ENCODE results near the gene FLOT1. TPM values are rescaled to one million over a fixed set of nuclear protein-coding genes. Genes with fewer than 3 reads are reported as not detected.

Gene FLOT1
- total and polyA plus RNA-seq, 9 of the 15 experiments (the other 6 are each of a cell fraction or from before 2014, with no cell fraction given), result 11.7 to 149 (median 118) TPM

DNA sequence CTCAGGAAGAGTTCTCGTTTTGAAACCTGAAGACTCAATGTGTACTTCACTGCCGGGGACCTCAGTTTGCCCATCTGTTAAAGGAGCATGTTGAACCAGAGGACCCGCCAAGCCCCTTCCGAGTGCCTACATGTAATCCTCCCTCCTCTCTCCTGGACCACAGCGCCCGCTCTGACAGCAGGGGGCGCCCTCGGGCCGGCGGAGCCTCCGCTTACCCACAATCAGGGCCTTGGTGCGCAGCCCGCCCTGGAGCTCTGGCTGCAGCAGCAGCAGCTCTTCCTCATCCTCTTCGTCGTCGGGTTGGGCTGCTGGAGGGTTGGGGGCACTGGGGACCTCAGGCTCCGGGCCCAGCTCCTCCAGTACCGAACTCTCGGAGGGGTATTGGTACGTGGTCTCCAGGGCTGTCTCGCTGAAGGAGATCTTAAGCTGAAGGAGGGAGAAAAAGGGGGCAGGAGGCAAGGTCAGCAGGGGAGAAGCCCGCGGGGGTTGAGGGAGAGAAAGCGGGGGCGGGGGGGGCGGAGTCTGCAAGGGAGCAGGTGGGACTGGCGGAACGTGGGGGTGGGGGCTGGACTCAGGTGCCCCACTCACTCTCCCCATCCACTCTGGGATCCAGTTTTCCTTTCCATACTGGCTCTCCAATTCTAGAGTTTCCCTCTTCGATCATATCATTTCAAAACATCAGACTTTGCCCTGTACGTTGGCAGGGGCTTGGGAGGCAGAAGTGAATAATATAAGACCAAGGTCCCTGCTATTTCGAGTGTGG, 63.3 kb downstream of the FLOT1 start (continued):
- TF ChIP-seq, protein P1, sequence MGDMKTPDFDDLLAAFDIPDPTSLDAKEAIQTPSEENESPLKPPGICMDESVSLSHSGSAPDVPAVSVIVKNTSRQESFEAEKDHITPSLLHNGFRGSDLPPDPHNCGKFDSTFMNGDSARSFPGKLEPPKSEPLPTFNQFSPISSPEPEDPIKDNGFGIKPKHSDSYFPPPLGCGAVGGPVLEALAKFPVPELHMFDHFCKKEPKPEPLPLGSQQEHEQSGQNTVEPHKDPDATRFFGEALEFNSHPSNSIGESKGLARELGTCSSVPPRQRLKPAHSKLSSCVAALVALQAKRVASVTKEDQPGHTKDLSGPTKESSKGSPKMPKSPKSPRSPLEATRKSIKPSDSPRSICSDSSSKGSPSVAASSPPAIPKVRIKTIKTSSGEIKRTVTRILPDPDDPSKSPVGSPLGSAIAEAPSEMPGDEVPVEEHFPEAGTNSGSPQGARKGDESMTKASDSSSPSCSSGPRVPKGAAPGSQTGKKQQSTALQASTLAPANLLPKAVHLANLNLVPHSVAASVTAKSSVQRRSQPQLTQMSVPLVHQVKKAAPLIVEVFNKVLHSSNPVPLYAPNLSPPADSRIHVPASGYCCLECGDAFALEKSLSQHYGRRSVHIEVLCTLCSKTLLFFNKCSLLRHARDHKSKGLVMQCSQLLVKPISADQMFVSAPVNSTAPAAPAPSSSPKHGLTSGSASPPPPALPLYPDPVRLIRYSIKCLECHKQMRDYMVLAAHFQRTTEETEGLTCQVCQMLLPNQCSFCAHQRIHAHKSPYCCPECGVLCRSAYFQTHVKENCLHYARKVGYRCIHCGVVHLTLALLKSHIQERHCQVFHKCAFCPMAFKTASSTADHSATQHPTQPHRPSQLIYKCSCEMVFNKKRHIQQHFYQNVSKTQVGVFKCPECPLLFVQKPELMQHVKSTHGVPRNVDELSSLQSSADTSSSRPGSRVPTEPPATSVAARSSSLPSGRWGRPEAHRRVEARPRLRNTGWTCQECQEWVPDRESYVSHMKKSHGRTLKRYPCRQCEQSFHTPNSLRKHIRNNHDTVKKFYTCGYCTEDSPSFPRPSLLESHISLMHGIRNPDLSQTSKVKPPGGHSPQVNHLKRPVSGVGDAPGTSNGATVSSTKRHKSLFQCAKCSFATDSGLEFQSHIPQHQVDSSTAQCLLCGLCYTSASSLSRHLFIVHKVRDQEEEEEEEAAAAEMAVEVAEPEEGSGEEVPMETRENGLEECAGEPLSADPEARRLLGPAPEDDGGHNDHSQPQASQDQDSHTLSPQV (IDR thresholded peaks at IDR 0.05), result peak; percentile 70
- TF ChIP-seq TEAD1 (CRISPR knock-in tag; IDR thresholded peaks at IDR 0.05) (peak in 1 of 2 experiments; percentile 56; a peak in 1 of 4 replicates), PHF21A (IDR thresholded peaks at IDR 0.05; ENCODE audit: borderline replicate concordance, low read depth) (no peak; the same call in 1 of the 2 replicates), E2F8 (IDR thresholded peaks at IDR 0.05; ENCODE audit: low read depth, partially characterized antibody) (peak; percentile 63), RBFOX2 (IDR thresholded peaks at IDR 0.05; ENCODE audit: low read depth, low read length) (peak; percentile 65), KDM5B (IDR thresholded peaks at IDR 0.05; ENCODE audit: insufficient replicate concordance, low read depth, low read length) (peak; percentile 25), SMARCA4 (IDR thresholded peaks at IDR 0.05) (peak; percentile 45), DEAF1 (CRISPR knock-in tag; IDR thresholded peaks at IDR 0.05) (peak; percentile 97), ZFX (CRISPR knock-in tag; IDR thresholded peaks at IDR 0.05) (peak; percentile 51), RBM25 (IDR thresholded peaks at IDR 0.05; ENCODE audit: low read depth, low read length, severe bottlenecking) (peak; percentile 41)
- TF ChIP-seq, protein P2, sequence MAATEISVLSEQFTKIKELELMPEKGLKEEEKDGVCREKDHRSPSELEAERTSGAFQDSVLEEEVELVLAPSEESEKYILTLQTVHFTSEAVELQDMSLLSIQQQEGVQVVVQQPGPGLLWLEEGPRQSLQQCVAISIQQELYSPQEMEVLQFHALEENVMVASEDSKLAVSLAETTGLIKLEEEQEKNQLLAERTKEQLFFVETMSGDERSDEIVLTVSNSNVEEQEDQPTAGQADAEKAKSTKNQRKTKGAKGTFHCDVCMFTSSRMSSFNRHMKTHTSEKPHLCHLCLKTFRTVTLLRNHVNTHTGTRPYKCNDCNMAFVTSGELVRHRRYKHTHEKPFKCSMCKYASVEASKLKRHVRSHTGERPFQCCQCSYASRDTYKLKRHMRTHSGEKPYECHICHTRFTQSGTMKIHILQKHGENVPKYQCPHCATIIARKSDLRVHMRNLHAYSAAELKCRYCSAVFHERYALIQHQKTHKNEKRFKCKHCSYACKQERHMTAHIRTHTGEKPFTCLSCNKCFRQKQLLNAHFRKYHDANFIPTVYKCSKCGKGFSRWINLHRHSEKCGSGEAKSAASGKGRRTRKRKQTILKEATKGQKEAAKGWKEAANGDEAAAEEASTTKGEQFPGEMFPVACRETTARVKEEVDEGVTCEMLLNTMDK (IDR thresholded peaks at IDR 0.05; ENCODE audit: borderline replicate concordance, insufficient read depth, low read depth, low read length, poor library complexity, severe bottlenecking), result peak; percentile 84
- TF ChIP-seq, protein P3, sequence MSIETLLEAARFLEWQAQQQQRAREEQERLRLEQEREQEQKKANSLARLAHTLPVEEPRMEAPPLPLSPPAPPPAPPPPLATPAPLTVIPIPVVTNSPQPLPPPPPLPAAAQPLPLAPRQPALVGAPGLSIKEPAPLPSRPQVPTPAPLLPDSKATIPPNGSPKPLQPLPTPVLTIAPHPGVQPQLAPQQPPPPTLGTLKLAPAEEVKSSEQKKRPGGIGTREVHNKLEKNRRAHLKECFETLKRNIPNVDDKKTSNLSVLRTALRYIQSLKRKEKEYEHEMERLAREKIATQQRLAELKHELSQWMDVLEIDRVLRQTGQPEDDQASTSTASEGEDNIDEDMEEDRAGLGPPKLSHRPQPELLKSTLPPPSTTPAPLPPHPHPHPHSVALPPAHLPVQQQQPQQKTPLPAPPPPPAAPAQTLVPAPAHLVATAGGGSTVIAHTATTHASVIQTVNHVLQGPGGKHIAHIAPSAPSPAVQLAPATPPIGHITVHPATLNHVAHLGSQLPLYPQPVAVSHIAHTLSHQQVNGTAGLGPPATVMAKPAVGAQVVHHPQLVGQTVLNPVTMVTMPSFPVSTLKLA (conservative IDR thresholded peaks at IDR 0.05), result 0 out of 4 replicates have a peak, but pooled peaks of 1 of the 2 experiments have one; percentile 14
